ENCODE measurements around the gene RGS2.

RGS2 gene

GRCh38 chr1:192844360-192844759 lies 35.5 kb downstream of the RGS2 start:
- Histone ChIP-seq H3K27ac (no peak overlapping the region), H4K20me1 (no peaks in the 10 kb centered on the region), H3K4me3 (no peak overlapping the region), H3K9ac (no peak overlapping the region), H3K27me3 (no peaks in the 10 kb centered on the region), H3K4me2 (no peak overlapping the region), H3K36me3 (no peaks in the 10 kb centered on the region), H3K4me1 (no peaks in the 10 kb centered on the region), H3K9me3 (no peaks in the 10 kb centered on the region)
- TF ChIP-seq Cebpa-rat (IDR thresholded peaks at IDR 0.05): no peak

- Histone ChIP-seq H4K20me1 (no peaks in the 10 kb centered on the region), H3K27ac (no peak overlapping the region), H3K36me3 (no peaks in the 10 kb centered on the region), H3K4me2 (no peak overlapping the region), H3K9me3 (no peaks in the 10 kb centered on the region), H3K4me1 (no peaks in the 10 kb centered on the region), H3K4me3 (no peak overlapping the region), H3K27me3 (no peaks in the 10 kb centered on the region), H3K9ac (no peak overlapping the region)
- TF ChIP-seq Cebpa-rat (IDR thresholded peaks at IDR 0.05): no peak
Measured at GRCh38 chr1:192846950-192847349, 38.1 kb downstream of the RGS2 start.

GRCh38 chr1:192849011-192849410 lies 40.2 kb downstream of the RGS2 start:
- H3K27ac ChIP-seq: no peak overlapping the region

GRCh38 chr1:192849442-192849841 lies 40.6 kb downstream of the RGS2 start:
- Histone ChIP-seq H4K20me1 (no peaks in the 10 kb centered on the region), H3K27me3 (no peaks in the 10 kb centered on the region), H3K36me3 (no peaks in the 10 kb centered on the region), H3K27ac (no peak overlapping the region), H3K4me1 (no peaks in the 10 kb centered on the region), H3K9ac (no peak overlapping the region), H3K4me3 (no peak overlapping the region), H3K9me3 (no peaks in the 10 kb centered on the region), H3K4me2 (no peak overlapping the region)
- no peak for TF ChIP-seq Cebpa-rat (IDR thresholded peaks at IDR 0.05)

More at GRCh38 chr1:192849011-192849410, 40.2 kb downstream of the RGS2 start:
- H3K4me2 ChIP-seq: no peak overlapping the region
- H3K9me3 ChIP-seq: no peaks in the 10 kb centered on the region
- H3K36me3 ChIP-seq: no peaks in the 10 kb centered on the region
- no peaks in the 10 kb centered on the region for H3K27me3 ChIP-seq
- H3K4me1 ChIP-seq: no peaks in the 10 kb centered on the region
- H3K9ac ChIP-seq: no peak overlapping the region
- TF ChIP-seq Cebpa-rat (IDR thresholded peaks at IDR 0.05): no peak
- no peaks in the 10 kb centered on the region for H4K20me1 ChIP-seq
- no peak overlapping the region for H3K4me3 ChIP-seq

GRCh38 chr1:192852001-192852947 lies 43.4 kb downstream of the RGS2 start:
- Histone ChIP-seq H3K36me3 (no peaks in the 10 kb centered on the region), H3K4me3 (no peak overlapping the region), H3K27me3 (no peaks in the 10 kb centered on the region), H3K27ac (no peak overlapping the region), H3K9me3 (no peaks in the 10 kb centered on the region), H3K4me1 (no peaks in the 10 kb centered on the region), H3K9ac (no peak overlapping the region), H4K20me1 (no peaks in the 10 kb centered on the region), H3K4me2 (no peak overlapping the region)
- no peak for TF ChIP-seq Cebpa-rat (IDR thresholded peaks at IDR 0.05)

- Histone ChIP-seq H3K4me2 (peak overlapping the region; percentile 11; the same call in 1 of the 2 replicates), H4K20me1 (no peaks in the 10 kb centered on the region), H3K4me1 (peaks cover 11% of the 10 kb centered on the region), H3K36me3 (no peaks in the 10 kb centered on the region), H3K27ac (no peak overlapping the region), H3K9ac (no peak overlapping the region), H3K9me3 (no peaks in the 10 kb centered on the region), H3K27me3 (no peaks in the 10 kb centered on the region), H3K4me3 (no peak overlapping the region)
- no peak for TF ChIP-seq Cebpa-rat (IDR thresholded peaks at IDR 0.05)
Measured at GRCh38 chr1:192858456-192858855, 49.6 kb downstream of the RGS2 start.

- Histone ChIP-seq H3K4me1 (peaks cover 11% of the 10 kb centered on the region), H3K27me3 (no peaks in the 10 kb centered on the region), H3K36me3 (no peaks in the 10 kb centered on the region), H3K9me3 (no peaks in the 10 kb centered on the region), H3K27ac (no peak overlapping the region), H4K20me1 (no peaks in the 10 kb centered on the region), H3K4me2 (no peak overlapping the region), H3K9ac (no peak overlapping the region), H3K4me3 (no peak overlapping the region)
- TF ChIP-seq Cebpa-rat (IDR thresholded peaks at IDR 0.05): no peak
Measured at GRCh38 chr1:192859808-192860207, 51.0 kb downstream of the RGS2 start.

- no peaks in the 10 kb centered on the region for H3K9me3 ChIP-seq
- H4K20me1 ChIP-seq: no peaks in the 10 kb centered on the region
- no peak overlapping the region for H3K4me2 ChIP-seq
- H3K27me3 ChIP-seq: no peaks in the 10 kb centered on the region
- H3K27ac ChIP-seq: no peak overlapping the region
- H3K9ac ChIP-seq: no peak overlapping the region
- no peak overlapping the region for H3K4me3 ChIP-seq
- TF ChIP-seq Cebpa-rat (IDR thresholded peaks at IDR 0.05): no peak
- H3K4me1 ChIP-seq: peaks cover 11% of the 10 kb centered on the region
- H3K36me3 ChIP-seq: no peaks in the 10 kb centered on the region
Measured at GRCh38 chr1:192860478-192861185, 51.8 kb downstream of the RGS2 start.

- no peak overlapping the region for H3K27ac ChIP-seq
Measured at GRCh38 chr1:192861860-192862259, 53.0 kb downstream of the RGS2 start.

More at GRCh38 chr1:192861860-192862259, 53.0 kb downstream of the RGS2 start:
- no peak overlapping the region for H3K4me2 ChIP-seq
- no peak overlapping the region for H3K4me3 ChIP-seq
- no peak for TF ChIP-seq Cebpa-rat (IDR thresholded peaks at IDR 0.05)
- no peaks in the 10 kb centered on the region for H3K27me3 ChIP-seq
- no peaks in the 10 kb centered on the region for H4K20me1 ChIP-seq
- H3K9ac ChIP-seq: no peak overlapping the region
- no peaks in the 10 kb centered on the region for H3K36me3 ChIP-seq
- H3K4me1 ChIP-seq: peaks cover 11% of the 10 kb centered on the region
- no peaks in the 10 kb centered on the region for H3K9me3 ChIP-seq
